Retinal pigment epithelial cell (primary cell): ENCODE results near the gene DUSP19.

Source experiments
- DNase-seq: peaks from one replicate; pipeline ENCODE4 v3.0.0-alpha.2; 2010; ENCODE audit warnings: low read depth
- H3K4me3 ChIP-seq: 2 replicates; pipeline ENCODE4 v1.5.1; 2011; ENCODE audit warnings: mild to moderate bottlenecking, low read length, control low read depth, moderate library complexity
- TF ChIP-seq, protein P1 (sequence below): conservative IDR thresholded peaks from 2 replicates; pipeline ENCODE4 v1.5.1; 2011; ENCODE audit warnings: low read depth, low read length, control low read depth, inconsistent platforms

Gene DUSP19, protein sequence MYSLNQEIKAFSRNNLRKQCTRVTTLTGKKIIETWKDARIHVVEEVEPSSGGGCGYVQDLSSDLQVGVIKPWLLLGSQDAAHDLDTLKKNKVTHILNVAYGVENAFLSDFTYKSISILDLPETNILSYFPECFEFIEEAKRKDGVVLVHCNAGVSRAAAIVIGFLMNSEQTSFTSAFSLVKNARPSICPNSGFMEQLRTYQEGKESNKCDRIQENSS

DNA sequence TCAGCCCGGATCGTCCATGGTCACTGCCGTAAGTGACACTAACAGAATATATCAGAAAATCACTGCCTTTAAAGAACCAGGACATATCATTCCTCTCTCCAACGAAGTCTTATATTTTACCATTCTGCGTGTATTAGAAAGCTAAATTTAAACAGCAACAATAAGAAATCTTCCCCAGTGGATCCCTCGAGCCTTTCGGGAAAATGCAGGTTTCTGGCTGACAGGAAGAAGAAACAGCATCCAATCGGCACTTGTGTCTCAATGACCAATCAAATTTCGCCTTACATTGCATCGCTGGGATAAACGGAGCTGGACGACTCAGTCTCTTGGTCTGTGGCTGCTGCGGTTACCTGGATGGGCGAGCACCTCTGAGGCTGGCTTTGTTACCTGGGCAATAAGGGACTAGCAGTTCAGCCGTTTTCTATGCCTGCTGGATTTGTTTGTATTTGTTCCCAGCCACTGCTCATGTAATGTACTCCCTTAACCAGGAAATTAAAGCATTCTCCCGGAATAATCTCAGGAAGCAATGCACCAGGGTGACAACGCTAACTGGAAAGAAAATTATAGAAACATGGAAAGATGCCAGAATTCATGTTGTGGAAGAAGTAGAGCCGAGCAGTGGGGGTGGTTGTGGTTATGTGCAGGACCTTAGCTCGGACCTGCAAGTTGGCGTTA lies at the start of gene DUSP19:
TSS of gene DUSP19 (plus strand) at position 284 of the 675 bp plus-strand sequence. CDS start at position 471, 187 bp downstream.
- peak; percentile 72 for DNase-seq
- peak within 1 kb of the TSS; percentile 76 for H3K4me3 ChIP-seq
- TF ChIP-seq, protein P1, sequence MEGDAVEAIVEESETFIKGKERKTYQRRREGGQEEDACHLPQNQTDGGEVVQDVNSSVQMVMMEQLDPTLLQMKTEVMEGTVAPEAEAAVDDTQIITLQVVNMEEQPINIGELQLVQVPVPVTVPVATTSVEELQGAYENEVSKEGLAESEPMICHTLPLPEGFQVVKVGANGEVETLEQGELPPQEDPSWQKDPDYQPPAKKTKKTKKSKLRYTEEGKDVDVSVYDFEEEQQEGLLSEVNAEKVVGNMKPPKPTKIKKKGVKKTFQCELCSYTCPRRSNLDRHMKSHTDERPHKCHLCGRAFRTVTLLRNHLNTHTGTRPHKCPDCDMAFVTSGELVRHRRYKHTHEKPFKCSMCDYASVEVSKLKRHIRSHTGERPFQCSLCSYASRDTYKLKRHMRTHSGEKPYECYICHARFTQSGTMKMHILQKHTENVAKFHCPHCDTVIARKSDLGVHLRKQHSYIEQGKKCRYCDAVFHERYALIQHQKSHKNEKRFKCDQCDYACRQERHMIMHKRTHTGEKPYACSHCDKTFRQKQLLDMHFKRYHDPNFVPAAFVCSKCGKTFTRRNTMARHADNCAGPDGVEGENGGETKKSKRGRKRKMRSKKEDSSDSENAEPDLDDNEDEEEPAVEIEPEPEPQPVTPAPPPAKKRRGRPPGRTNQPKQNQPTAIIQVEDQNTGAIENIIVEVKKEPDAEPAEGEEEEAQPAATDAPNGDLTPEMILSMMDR: no peak

DNA sequence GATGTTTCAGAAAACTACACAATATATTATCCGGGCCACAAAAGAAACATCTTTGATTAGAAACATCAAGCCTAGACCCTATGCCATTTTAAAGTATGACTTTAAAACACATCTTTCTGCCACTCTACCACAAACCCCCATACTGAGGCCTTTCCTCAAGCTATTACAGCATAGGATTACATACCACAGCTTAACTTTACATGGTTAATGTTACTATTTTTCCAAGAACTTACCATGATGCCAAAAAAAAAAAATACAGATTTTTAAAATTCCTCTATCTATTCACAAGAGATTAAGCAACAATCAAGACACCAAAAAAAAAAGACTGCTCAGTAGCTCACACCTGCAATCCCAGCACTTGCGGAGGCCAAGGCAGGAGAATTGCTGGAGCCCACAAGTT lies 49.3 kb upstream of the DUSP19 start:
- H3K4me3 ChIP-seq: no peak overlapping the region
- TF ChIP-seq, protein P1: no peak
- DNase-seq: no peak

DNA sequence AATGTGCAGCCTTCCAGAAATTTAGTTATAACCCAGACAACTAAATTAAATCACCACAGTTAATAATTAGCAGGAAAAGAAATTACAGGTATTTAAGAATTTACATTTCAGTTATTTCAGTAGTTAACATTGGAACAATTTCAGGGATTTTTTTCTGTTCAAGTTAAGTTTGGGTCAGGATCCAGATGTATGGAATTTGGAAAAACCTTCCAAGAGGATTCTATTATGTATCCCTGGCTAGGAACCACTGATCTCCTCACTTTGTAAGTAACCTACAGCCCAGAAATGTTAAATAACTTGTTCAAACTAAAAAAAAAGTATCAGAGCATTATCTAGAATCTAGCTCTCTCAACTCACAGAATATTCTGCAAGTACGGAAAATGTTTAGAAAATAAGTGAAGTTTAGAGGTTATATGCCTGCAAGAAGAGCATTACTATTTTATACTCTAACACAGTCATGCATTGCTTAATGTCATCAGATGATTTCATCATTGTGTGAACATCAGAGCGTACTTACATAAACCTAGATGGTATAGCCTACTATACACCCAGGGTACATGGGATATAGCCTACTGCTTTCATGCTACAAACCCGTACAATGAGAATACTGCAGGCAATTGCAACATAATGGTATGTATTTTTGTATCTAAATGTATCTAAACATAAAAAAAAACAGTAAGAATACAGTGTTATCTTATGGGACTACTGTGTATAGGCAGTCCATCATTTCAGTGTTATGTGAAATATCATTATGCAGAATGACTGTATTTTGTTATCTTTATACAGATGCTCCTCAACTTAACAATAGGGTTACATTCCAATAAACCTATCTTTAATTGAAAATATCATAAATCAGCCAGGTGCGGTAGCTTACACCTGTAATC lies 46.4 kb upstream of the DUSP19 start:
- no peak overlapping the region for H3K4me3 ChIP-seq
- TF ChIP-seq, protein P1: no peak
- DNase-seq: no peak

DNA sequence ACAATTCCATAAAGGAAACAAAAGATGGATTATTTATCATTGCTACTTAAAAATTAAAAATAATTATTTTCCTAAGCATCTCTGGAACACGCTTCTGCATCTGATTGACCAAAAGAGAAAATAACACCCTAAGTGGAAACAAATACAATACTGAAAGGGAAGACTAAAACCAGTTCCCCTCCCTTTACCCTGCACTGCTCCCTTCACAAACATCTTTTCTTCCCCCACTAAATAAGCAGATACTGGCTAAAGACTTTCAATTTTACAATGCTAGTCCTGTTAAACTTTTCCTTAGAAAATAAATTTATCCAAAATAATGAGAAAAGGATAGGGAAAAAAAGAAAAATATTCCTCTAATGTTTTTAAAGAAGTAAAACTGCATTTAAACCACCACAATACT lies 44.6 kb upstream of the DUSP19 start:
- no peak for DNase-seq
- no peak overlapping the region for H3K4me3 ChIP-seq
- TF ChIP-seq, protein P1: no peak

DNA sequence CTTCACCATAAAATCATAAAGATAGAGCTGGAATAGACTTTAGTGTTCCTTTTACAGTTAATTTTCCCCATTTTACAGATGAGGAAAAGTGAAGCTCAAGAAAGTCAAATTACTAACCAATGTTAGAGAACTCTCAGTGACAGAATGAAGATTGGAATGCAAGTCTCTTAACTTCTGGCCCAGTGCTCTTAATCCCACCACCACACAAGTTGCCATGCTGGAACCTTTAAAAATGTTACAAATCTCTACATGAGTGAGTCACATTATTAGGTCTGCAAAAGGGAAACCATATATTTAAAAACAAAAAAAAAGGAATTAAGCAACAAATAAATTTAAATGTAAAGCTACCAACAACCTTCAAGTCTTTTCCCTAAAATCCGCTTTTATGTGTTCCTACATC lies 43.7 kb upstream of the DUSP19 start:
- TF ChIP-seq, protein P1: no peak
- no peak overlapping the region for H3K4me3 ChIP-seq
- no peak for DNase-seq

DNA sequence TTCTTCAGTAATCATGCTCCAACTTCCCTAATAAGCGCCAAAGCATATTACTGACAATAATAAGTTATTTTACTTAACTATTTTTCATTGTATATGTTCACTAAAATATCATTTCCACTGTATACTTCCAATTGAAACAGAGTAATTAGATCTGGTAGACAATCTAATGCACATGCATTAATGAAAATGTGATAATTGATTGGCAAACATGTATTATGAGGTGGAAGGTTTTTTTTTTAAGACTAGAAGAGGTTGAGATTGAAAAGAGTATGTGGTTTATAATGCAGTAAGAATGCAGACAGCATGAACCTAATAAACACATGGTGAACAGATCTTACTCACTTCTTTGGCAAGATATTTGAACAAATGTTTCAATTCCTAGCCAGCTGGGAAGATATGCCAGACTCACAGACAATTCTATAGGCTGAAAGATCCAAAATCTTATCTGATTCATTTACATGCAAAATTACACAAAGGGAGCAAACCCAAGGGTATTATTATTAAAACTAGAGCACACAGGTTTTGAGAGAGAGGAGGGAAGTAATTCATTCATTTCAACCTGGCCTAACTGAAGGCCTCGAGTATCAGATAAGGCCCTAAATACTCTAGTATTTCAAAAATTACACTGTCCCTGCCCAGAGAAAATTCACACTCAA lies 43.1 kb upstream of the DUSP19 start:
- no peak for DNase-seq
- TF ChIP-seq, protein P1: no peak
- peak overlapping the region; percentile 90 for H3K4me3 ChIP-seq
